Lung (tissue), 12 donors: ENCODE results near the gene TGFBR3. TPM values are rescaled to one million over a fixed set of nuclear protein-coding genes. Genes with fewer than 3 reads are reported as not detected.

Experiments used
- ATAC-seq: fragments of 200-7000 bp; cut with Tn5 transposase; one replicate; pipeline ENCODE4 v1.9.1; 2020; ENCODE audit warnings: moderate number of reproducible peaks; ENCODE audit not compliant: insufficient read depth, low FRiP score
- DNase-seq, 3 donors: peaks; one replicate each; pipeline ENCODE4 v3.0.0-alpha.2; 2013 to 2017
- H3K27ac ChIP-seq, 2 donors: one replicate each; pipeline ENCODE4 v1.5.1; 2013; ENCODE audit warnings: mild to moderate bottlenecking in 2 of 2, moderate library complexity in 2 of 2, control low read depth in 1 of 2, inconsistent platforms in 1 of 2, low read depth in 1 of 2, low read length in 1 of 2
- H3K27me3 ChIP-seq, 3 donors: one replicate each; pipeline ENCODE4 v1.5.1; 2013; ENCODE audit warnings: low read length in 2 of 3; ENCODE audit not compliant: control insufficient read depth in 3 of 3, insufficient read depth in 3 of 3
- H3K36me3 ChIP-seq, 4 donors: one replicate each; pipeline ENCODE4 v1.5.1; 2013; ENCODE audit warnings: low read length in 4 of 4, mild to moderate bottlenecking in 1 of 4, moderate library complexity in 1 of 4; ENCODE audit not compliant: control insufficient read depth in 4 of 4, insufficient read depth in 4 of 4
- H3K4me1 ChIP-seq, 5 donors: one replicate each; pipeline ENCODE4 v1.5.1; 2013; ENCODE audit warnings: low read length in 5 of 5, mild to moderate bottlenecking in 2 of 5, moderate library complexity in 1 of 5; ENCODE audit not compliant: control insufficient read depth in 5 of 5, insufficient read depth in 5 of 5
- H3K4me3 ChIP-seq: one replicate; pipeline ENCODE4 v1.5.1; 2013; ENCODE audit warnings: mild to moderate bottlenecking, control low read depth, moderate library complexity
- H3K9ac ChIP-seq, 2 donors: one replicate each; pipeline ENCODE4 v1.5.1; 2013; ENCODE audit warnings: low read length in 2 of 2, control low read depth in 1 of 2; ENCODE audit not compliant: insufficient read depth in 1 of 2
- H3K9me3 ChIP-seq, 4 donors: one replicate each; pipeline ENCODE4 v1.5.1; 2013; ENCODE audit warnings: low read length in 3 of 4, mild to moderate bottlenecking in 1 of 4, moderate library complexity in 1 of 4; ENCODE audit not compliant: control insufficient read depth in 4 of 4, insufficient read depth in 3 of 4
- WGBS, 2 donors: extraction: QIAGEN DNeasy Blood & Tissue Kit; methylation state at CpG; one replicate each; pipeline ENCODE4 v1.1.7; 2013; 5-methylcytosine and 5-hydroxymethylcytosine counted together
- polyA plus RNA-seq, 2 donors: library from polyadenylated mRNA; stranded (reverse); fragments of 200-250 nt; gene quantifications; one replicate each; pipeline ENCODE4 v1.2.1, GENCODE V29; 2013
- total RNA-seq, 2 donors: library from RNA; depleted of rRNA in 1 of 2; stranded (reverse); fragments of >200 nt in 1 of 2; gene quantifications; one replicate each; pipeline ENCODE4 v1.2.1, GENCODE V29; 2014 to 2021
- TF ChIP-seq, protein P1 (sequence below): IDR thresholded peaks from 2 replicates; pipeline ENCODE4 v1.5.1; 2012; ENCODE audit warnings: mild to moderate bottlenecking; ENCODE audit errors: control extremely low read depth, extremely low read depth
- donor health status: control.
- donor health status: control.
- donor health status: Bipolar disorder and iron deficiency.
- donor health status: healthy.
- donor health status: DM: yes; HTN: yes; CAD: no.

Gene TGFBR3
- total and polyA plus RNA-seq, 4 donors: 13.1 to 99.6 (median 26.5) TPM

DNA sequence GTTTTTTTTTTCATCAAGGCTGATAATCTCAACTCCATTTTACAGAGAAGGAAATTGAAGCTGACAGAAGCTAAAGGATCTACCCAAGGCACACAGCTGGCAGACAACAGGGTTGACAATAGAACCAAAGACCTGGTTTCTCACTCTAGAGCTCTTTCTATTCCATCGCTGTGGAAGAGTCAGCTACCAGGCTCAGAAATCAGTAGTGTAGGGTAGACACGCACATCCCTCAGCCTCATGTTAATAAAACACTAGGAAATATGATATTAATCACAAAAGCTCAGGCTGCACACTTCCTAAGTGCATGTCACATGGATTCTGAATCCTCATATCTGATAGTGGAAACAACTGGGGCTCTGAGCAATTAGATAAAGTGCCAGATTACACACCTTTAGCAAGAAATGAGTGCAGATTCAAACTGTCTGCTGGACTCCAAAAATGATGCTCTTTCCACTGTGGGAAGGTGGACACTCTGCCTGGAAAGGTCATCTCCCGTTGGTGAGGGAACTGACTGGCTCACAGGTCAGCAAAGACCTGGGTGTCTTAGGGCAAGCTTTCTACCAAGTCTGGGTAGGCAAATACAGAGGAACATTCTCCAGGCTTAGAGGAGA lies 139.1 kb downstream of the TGFBR3 start:
- 85 to 92% methylated on average over 3 of the region's 3 CpGs for WGBS, 2 donors
- Histone ChIP-seq H3K36me3 (peaks cover 0 to 4% (median 2%) of the 10 kb centered on the region in 4 donors), H3K4me1 (peaks cover 4 to 58% (median 31%) of the 10 kb centered on the region in 5 donors), H3K9ac (no peak overlapping the region), H3K27ac (no peak overlapping the region), H3K27me3 (no peaks in the 10 kb centered on the region), H3K9me3 (peaks cover 0 to 2% (median 0%) of the 10 kb centered on the region in 4 donors), H3K4me3 (no peak overlapping the region)
- DNase-seq (no peak), ATAC-seq (no peak)
- TF ChIP-seq, protein P1, sequence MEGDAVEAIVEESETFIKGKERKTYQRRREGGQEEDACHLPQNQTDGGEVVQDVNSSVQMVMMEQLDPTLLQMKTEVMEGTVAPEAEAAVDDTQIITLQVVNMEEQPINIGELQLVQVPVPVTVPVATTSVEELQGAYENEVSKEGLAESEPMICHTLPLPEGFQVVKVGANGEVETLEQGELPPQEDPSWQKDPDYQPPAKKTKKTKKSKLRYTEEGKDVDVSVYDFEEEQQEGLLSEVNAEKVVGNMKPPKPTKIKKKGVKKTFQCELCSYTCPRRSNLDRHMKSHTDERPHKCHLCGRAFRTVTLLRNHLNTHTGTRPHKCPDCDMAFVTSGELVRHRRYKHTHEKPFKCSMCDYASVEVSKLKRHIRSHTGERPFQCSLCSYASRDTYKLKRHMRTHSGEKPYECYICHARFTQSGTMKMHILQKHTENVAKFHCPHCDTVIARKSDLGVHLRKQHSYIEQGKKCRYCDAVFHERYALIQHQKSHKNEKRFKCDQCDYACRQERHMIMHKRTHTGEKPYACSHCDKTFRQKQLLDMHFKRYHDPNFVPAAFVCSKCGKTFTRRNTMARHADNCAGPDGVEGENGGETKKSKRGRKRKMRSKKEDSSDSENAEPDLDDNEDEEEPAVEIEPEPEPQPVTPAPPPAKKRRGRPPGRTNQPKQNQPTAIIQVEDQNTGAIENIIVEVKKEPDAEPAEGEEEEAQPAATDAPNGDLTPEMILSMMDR: no peak

- no peak overlapping the region for H3K9ac ChIP-seq
- H3K9me3 ChIP-seq: peaks cover 0 to 2% (median 0%) of the 10 kb centered on the region in 4 donors
- ATAC-seq (no peak), DNase-seq (peak; percentile 55 to 95 (median 90))
- no peaks in the 10 kb centered on the region for H3K27me3 ChIP-seq
- H3K4me3 ChIP-seq: no peak overlapping the region
- H3K4me1 ChIP-seq: peaks cover 4 to 48% (median 28%) of the 10 kb centered on the region in 5 donors
- H3K27ac ChIP-seq: peak overlapping the region in 1 of 2 donors; percentile 27
- peaks cover 0 to 4% (median 2%) of the 10 kb centered on the region in 4 donors for H3K36me3 ChIP-seq
- 61 to 62% methylated on average over 5 of the region's 5 CpGs for WGBS, 2 donors
- TF ChIP-seq, protein P1: no peak
Observed at GRCh38 chr1:91745640-91746373, 140.1 kb downstream of the TGFBR3 start.

DNA sequence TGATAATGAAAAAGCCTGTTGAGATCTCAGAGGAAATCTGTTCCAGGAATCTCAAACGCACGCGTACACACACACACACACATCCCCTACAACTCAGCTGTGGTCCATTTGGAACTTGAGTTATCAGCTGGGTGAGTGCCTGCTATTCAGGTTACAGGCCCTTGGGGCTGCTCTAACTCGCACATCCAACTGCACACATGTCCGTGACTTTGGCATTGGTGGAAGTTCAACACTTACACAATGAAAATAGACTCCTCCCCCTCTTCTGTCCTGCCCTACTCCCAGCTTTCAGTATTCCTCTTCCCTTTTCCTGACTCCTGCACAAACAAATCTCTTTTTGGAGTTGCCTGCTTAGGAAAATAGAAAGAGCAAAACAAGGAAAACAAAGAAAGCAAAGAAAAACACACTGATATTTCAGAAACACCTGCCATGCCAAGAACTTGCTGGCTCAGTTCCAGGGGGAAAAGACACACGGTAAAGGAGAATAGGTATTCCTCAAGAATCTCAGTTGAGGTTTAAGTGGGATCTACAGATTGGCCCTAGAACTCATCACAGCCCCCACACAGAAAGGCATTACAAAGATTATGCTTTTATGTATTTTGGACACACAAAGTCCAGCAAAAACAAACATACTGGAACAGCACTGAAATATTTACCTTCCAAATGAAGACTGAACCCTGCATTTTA lies 140.9 kb downstream of the TGFBR3 start:
- TF ChIP-seq, protein P1: no peak
- Histone ChIP-seq H3K27me3 (no peaks in the 10 kb centered on the region), H3K9ac (no peak overlapping the region)

More for the DNA sequence above, 140.9 kb downstream of the TGFBR3 start:
- no peak overlapping the region for H3K4me3 ChIP-seq
- H3K9me3 ChIP-seq: peaks cover 0 to 2% (median 0%) of the 10 kb centered on the region in 4 donors
- H3K27ac ChIP-seq: peak overlapping the region; percentile 27 to 46
- H3K4me1 ChIP-seq: peaks cover 4 to 45% (median 28%) of the 10 kb centered on the region in 5 donors
- WGBS, 2 donors: 54 to 75% methylated on average over 6 of the region's 6 CpGs
- no peak for ATAC-seq
- H3K36me3 ChIP-seq: peaks cover 0 to 4% (median 2%) of the 10 kb centered on the region in 4 donors
- DNase-seq: peak; percentile 53 to 83 (median 77)
